Medulla oblongata (tissue), 1 donor: ENCODE data around the gene ACACB.
"Not testable (repeated sequence)": the region's sequence is repeated elsewhere in the genome, so short reads cannot be mapped to it uniquely, and the experiment has no call there.

ENCODE experiments used
- DNase-seq: peaks from one replicate; pipeline ENCODE4 v3.0.0-alpha.2; 2015; ENCODE audit errors: extremely low spot score

ACACB gene

GRCh38 chr12:109139791-109140190 lies 23.4 kb downstream of the ACACB start:
- DNase-seq: no peak

DNA sequence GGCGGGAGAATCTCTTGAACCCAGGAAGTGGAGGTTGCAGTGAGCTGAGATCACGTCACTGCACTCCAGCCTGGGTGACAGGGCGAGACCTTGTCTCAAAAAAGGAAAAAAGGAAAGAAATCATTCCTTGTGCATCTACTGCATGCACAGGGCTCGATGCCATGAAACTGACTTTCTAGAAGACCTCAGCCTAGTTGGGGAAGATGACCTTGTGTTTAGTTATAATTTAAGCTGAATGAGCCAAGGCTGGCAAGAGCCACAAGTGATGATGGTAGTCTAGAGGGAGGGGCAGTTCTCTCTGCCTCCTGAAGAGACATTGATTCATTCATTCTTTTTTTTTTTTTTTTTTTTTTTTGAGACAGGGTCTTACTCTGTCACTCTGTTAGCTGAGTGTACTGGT lies 24.2 kb downstream of the ACACB start:
- no peak for DNase-seq

DNA sequence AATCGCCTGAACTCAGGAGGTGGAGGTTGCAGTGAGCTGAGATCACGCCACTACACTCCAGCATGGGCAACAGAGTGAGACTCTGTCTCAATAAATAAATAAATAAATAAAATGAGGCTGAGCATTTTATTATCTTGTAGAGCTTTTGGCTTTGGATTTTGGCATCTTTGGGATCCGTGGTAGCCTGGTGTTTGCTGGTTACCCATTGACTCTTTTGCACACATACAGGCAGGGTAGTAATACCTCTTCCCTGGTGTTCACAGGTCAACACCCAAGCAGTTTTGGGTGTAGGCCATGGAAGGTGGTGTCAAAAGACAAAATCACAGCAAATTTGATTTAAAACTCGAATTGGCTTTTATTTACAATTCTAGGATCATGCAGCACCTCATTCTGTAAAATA lies 27.8 kb downstream of the ACACB start:
- DNase-seq: no peak

- not testable (repeated sequence) for DNase-seq
Observed at GRCh38 chr12:109147126-109147525, 30.7 kb downstream of the ACACB start.

GRCh38 chr12:109147954-109148353 lies 31.6 kb downstream of the ACACB start:
- peak; percentile 41 for DNase-seq

GRCh38 chr12:109150124-109150640 lies 33.8 kb downstream of the ACACB start:
- DNase-seq: no peak

DNA sequence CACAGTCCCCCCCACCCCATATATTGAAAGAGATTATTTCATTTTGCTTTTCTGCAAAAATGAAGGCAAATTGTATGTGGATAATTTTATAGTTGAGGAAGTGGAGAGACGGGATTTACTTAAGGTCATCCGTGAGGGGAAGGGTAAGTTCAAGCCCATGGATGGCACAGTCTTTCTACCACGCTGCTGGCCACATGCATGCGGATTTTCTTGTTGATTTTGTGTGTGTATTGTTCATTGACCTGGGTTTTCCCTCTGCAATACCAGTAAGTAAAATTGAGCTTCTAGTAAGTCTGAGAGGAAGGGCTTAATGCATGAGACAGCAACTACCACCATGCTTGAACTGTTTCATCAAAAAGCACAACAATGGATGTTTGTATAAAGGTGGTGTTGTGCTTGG lies 35.1 kb downstream of the ACACB start:
- DNase-seq: no peak

DNA sequence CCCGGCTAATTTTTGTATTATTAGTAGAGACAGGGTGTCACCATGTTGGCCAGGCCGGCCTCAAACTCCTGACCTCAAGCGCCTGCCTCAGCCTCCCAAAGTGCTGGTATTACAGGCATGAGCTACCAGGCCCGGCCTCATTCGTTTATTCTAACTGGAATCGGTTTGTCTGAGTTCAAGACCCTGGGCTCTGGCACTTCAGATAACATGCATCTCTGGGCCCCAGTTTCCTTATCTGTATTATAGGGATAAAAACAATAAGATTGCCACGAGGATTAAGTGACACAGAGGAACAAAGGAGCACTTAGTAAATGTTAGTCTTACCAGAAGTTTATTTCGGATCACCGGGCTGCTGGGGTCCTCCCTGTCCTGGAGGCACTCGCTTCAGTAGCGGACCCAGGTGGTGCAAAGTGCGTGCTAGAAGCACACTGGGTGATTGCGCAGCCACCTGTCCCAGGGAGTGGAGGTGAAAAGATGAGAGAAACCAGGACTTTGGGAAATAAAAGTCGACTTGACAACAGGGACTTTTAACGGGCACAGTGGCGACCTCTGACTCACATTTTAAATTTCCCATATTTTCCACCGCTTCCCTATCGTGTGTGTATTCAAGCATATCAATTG lies 37.5 kb downstream of the ACACB start:
- peak; percentile 18 for DNase-seq

DNA sequence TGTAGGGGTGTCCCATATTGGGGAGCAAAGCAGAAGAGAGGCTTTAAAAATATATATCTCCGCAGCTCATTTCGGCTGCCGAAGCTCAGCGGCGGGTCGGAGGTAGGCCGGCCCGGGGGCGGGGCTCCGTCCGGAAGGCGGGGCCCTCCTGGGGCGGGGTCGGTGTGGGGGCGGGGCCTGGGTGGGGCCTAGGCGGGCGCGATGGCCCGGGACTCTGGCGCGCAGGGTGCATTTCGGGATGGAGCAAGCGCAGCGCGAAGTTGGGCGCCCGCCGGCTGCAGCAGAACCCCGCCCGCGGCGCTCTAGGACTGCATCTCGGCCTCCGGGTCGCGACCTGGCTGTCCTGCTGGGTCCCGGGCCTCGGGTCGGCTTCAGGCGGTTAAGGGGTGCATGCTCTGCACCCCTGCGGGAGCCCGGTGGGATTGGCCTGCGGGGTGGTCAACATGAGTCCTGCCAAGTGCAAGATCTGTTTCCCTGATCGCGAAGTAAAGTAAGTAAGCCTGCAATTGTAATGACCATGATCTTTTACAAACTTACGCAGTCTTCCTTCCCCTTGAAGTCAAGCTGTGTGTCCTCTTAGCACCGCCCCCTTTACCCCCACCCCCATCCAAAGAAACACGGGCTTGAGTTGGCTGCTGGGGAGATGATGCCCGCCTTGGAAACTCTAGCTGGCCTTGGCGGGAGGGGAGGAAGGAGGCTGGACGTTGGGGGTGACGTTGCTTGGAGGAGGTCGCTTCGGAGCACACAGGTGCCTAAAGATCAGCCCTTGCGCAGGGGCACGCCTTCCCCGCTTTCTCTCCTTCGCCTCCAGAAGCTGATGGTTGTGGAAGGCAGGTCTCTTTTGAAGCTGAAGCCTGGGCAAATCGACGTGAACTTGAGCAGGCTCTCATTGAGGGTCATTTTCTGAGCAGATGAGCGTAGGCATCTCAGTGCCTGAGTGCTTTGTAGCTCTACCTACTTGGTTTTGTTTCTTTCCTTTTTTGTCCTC lies 38.4 kb downstream of the ACACB start:
- peak; percentile 81 for DNase-seq

DNA sequence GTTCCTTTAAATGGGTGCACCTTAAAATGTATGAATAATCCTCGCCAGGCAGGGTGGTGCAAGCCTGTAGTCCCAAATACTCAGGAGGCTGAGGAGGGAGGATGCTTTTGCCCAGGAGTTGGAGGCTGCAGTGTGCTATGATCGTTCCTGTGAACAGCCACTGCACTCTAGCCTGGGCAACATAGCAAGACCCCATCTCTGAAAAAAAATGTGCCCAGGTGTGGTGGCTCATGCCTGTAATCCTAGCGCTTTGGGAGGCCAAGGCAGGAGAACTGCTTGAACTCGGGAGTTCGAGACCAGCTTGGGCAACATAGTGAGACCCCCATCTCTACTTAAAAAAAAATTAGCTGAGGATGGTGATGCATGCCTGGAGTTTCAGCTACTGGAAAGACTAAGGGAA lies 39.6 kb downstream of the ACACB start:
- DNase-seq: no peak

DNA sequence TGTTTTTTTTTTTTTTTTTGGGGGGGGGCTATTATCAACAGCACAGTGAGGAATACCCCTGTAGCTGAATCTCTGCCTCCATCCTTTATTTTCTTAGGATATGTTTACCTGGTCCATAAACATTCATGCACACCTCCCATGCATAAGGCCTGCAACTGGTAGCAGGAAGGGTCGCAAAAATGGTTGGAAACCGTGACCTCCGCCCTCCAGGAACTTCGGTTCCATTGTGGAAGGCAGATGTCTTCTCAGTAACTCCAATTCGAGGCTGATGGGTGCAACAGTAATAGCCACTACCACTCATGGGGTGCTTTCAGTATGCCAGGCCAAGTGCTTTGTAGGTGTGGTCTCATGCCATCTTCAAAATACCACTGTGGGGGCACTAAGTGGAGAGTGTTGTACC lies 40.2 kb downstream of the ACACB start:
- DNase-seq: no peak

DNA sequence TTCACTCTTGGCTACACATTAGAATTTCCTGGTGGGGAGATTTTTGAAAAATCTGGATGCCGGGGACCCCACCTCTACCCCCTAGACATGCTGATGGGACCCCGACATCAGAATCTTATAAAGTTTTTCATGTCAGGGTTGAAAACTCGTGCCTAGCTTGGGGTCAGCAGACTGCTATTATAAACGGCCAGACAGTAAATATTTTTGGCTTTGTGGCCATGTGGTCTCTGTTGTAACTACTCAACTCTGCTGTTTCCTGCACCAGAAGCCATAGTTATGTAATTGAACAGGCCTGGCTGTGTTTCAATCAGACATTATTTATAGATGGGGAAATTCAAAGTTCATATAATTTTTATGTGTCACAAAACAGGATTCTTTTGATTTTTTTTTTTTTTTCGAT lies 41.6 kb downstream of the ACACB start:
- DNase-seq: no peak

GRCh38 chr12:109160433-109160832 lies 44.0 kb downstream of the ACACB start:
- peak; percentile 21 for DNase-seq

DNA sequence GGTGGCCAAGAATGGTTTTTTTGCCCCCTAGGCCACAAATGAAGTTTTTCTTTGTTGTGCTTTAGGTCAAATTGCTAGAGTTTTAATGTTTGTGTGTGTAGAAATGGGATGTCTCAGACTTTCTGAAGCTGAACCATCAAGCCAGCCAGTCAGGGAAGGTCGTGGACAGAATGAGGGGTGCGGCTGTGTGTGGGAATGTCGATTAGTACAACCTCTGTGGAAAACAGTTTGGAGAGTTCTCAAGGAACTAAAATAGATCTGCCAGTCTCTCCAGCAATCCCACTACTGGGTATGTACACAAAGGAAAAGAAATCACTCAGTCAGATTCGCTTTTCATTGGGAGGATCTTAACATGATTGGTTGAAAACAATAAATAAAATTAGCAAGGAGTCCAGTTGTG lies 44.5 kb downstream of the ACACB start:
- DNase-seq: no peak

GRCh38 chr12:109162551-109162950 lies 46.2 kb downstream of the ACACB start:
- DNase-seq: no peak

GRCh38 chr12:109163167-109163566 lies 46.8 kb downstream of the ACACB start:
- no peak for DNase-seq

DNA sequence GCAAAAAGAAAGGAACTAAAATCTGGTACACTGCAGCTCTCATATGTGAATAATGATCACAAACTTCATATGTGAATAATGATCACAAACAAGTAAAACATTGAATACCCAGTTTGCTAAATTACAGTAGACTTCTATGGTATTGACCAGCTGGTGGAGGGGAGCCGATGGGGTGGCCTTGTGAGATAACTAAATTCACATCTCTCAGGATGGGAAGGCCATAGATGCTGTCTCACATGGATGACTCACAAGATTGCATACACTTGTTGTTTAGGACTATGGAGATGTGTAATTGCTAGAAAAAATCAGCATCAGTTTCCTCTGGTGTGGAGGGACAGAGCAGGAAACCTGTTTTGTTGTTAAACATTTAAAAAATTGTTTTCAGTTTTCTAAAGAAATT lies 49.2 kb downstream of the ACACB start:
- no peak for DNase-seq

- no peak for DNase-seq
Observed at GRCh38 chr12:109166371-109166770, 50.0 kb downstream of the ACACB start.

- DNase-seq: no peak
Observed at GRCh38 chr12:109167781-109168180, 51.4 kb downstream of the ACACB start.

GRCh38 chr12:109169262-109169661 lies 52.9 kb downstream of the ACACB start:
- no peak for DNase-seq

- DNase-seq: no peak
Observed at GRCh38 chr12:109169686-109170085, 53.3 kb downstream of the ACACB start.

DNA sequence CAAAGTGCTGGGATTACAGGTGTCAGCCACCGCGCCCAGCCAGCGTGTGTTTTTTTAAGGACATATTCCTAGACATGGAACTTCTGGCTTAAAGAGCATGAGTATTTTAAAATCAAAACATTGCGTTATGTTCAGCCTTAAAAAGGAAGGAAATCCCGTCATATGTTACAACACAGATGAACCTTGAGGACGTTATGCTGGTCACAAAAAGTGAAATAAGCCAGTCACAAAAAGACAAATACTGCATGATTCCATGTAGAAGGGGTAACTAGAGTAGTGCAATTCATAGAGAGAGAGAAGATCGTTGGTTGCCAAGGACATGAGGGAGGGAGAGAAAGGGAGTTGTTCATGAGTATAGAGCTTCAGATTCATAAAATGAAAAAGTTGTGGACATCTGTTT lies 53.9 kb downstream of the ACACB start:
- DNase-seq: no peak

- not testable (repeated sequence) for DNase-seq
Observed at GRCh38 chr12:109172787-109173186, 56.4 kb downstream of the ACACB start.
